ENCODE data around the gene RBM11. TPM values are rescaled to one million over a fixed set of nuclear protein-coding genes. Genes with fewer than 3 reads are reported as not detected.

The RBM11 gene
- total and polyA plus RNA-seq, 4 donors = 0.08 to 0.19 (median 0.13) TPM; not detected in 1

- TF ChIP-seq HNF4A (conservative IDR thresholded peaks at IDR 0.05) (no peak), CTCF (IDR thresholded peaks at IDR 0.05; ENCODE audit: low read depth, low read length, missing input control) (no peak), FOXA2 (IDR thresholded peaks at IDR 0.05) (no peak)
- no peak overlapping the region for H3K9ac ChIP-seq (ENCODE audit: low read depth in 1 of 2, low read length in 2 of 2)
- H3K9me3 ChIP-seq (ENCODE audit: control insufficient read depth in 4 of 4, low read length in 3 of 4) = no peaks in the 10 kb centered on the region
Observed at GRCh38 chr21:14245711-14246110, 29.8 kb downstream of the RBM11 start.

GRCh38 chr21:14251336-14251735 lies 35.4 kb downstream of the RBM11 start:
- Histone ChIP-seq H3K4me1 (ENCODE audit: control insufficient read depth in 4 of 4, insufficient read depth in 4 of 4, low read length in 3 of 4) (no peaks in the 10 kb centered on the region), H3K4me3 (ENCODE audit: low read depth in 1 of 3, low read length in 3 of 3) (no peak overlapping the region), H3K9me3 (ENCODE audit: control insufficient read depth in 4 of 4, low read length in 3 of 4) (no peaks in the 10 kb centered on the region), H3K27ac (ENCODE audit: low read depth in 1 of 2, low read length in 2 of 2) (no peak overlapping the region), H3K9ac (ENCODE audit: low read depth in 1 of 2, low read length in 2 of 2) (no peak overlapping the region), H3K36me3 (ENCODE audit: control insufficient read depth in 4 of 4, insufficient read depth in 3 of 4, low read depth in 1 of 4, low read length in 3 of 4) (no peaks in the 10 kb centered on the region), H3K27me3 (ENCODE audit: control insufficient read depth in 4 of 4, insufficient read depth in 4 of 4, low read length in 3 of 4) (peaks cover 0 to 5% (median 0%) of the 10 kb centered on the region in 4 donors)
- TF ChIP-seq ZBTB33 (IDR thresholded peaks at IDR 0.05) (no peak), NR2F2 (IDR thresholded peaks at IDR 0.05) (no peak), GABPA (IDR thresholded peaks at IDR 0.05 in 1 of 2, conservative IDR thresholded peaks at IDR 0.05 in 1 of 2) (no peak), RXRA (IDR thresholded peaks at IDR 0.05) (no peak), RAD21 (IDR thresholded peaks at IDR 0.05) (no peak), REST (IDR thresholded peaks at IDR 0.05) (no peak)
- 27% methylated on average over 1 of the region's 1 CpG for WGBS
- DNase-seq (ENCODE audit: low spot score) = no peak

More at GRCh38 chr21:14245711-14246110, 29.8 kb downstream of the RBM11 start:
- no peaks in the 10 kb centered on the region for H3K4me1 ChIP-seq (ENCODE audit: control insufficient read depth in 4 of 4, insufficient read depth in 4 of 4, low read length in 3 of 4)
- peaks cover 0 to 7% (median 0%) of the 10 kb centered on the region in 4 donors for H3K27me3 ChIP-seq (ENCODE audit: control insufficient read depth in 4 of 4, insufficient read depth in 4 of 4, low read length in 3 of 4)
- no peak overlapping the region for H3K27ac ChIP-seq (ENCODE audit: low read depth in 1 of 2, low read length in 2 of 2)
- no peaks in the 10 kb centered on the region for H3K36me3 ChIP-seq (ENCODE audit: control insufficient read depth in 4 of 4, insufficient read depth in 3 of 4, low read depth in 1 of 4, low read length in 3 of 4)
- no peak for DNase-seq (ENCODE audit: low spot score)
- no peak overlapping the region for H3K4me3 ChIP-seq (ENCODE audit: low read depth in 1 of 3, low read length in 3 of 3)

GRCh38 chr21:14259747-14260146 lies 43.8 kb downstream of the RBM11 start:
- Histone ChIP-seq H3K9me3 (ENCODE audit: control insufficient read depth in 4 of 4, low read length in 3 of 4) (no peaks in the 10 kb centered on the region), H3K27ac (ENCODE audit: low read depth in 1 of 2, low read length in 2 of 2) (no peak overlapping the region), H3K9ac (ENCODE audit: low read depth in 1 of 2, low read length in 2 of 2) (no peak overlapping the region), H3K27me3 (ENCODE audit: control insufficient read depth in 4 of 4, insufficient read depth in 4 of 4, low read length in 3 of 4) (no peaks in the 10 kb centered on the region), H3K4me1 (ENCODE audit: control insufficient read depth in 4 of 4, insufficient read depth in 4 of 4, low read length in 3 of 4) (peaks cover 0 to 5% (median 3%) of the 10 kb centered on the region in 4 donors), H3K4me3 (ENCODE audit: low read depth in 1 of 3, low read length in 3 of 3) (peak overlapping the region in 1 of 3 donors; percentile 11), H3K36me3 (ENCODE audit: control insufficient read depth in 4 of 4, insufficient read depth in 3 of 4, low read depth in 1 of 4, low read length in 3 of 4) (no peaks in the 10 kb centered on the region)
- TF ChIP-seq YY1 (IDR thresholded peaks at IDR 0.05) = no peak
- TF ChIP-seq CTCF (IDR thresholded peaks at IDR 0.05; ENCODE audit: low read depth, low read length, missing input control) = peak; percentile 58
- TF ChIP-seq RAD21 (IDR thresholded peaks at IDR 0.05) = peak; percentile 84 to 87
- TF ChIP-seq HNF4A (conservative IDR thresholded peaks at IDR 0.05) = peak in 1 of 2 donors; percentile 18
- no peak for TF ChIP-seq ATF3 (IDR thresholded peaks at IDR 0.05)
- no peak for DNase-seq (ENCODE audit: low spot score)
- 23% methylated on average over 3 of the region's 3 CpGs for WGBS

Measured in liver (tissue), 9 donors.